ENCODE data around the gene PSD4. TPM values are rescaled to one million over a fixed set of nuclear protein-coding genes. Genes with fewer than 3 reads are reported as not detected.

The PSD4 gene
- total and polyA plus RNA-seq, 2 of the 4 experiments (the other 2 are of a cell fraction) = 0.36 to 0.70 TPM

DNA sequence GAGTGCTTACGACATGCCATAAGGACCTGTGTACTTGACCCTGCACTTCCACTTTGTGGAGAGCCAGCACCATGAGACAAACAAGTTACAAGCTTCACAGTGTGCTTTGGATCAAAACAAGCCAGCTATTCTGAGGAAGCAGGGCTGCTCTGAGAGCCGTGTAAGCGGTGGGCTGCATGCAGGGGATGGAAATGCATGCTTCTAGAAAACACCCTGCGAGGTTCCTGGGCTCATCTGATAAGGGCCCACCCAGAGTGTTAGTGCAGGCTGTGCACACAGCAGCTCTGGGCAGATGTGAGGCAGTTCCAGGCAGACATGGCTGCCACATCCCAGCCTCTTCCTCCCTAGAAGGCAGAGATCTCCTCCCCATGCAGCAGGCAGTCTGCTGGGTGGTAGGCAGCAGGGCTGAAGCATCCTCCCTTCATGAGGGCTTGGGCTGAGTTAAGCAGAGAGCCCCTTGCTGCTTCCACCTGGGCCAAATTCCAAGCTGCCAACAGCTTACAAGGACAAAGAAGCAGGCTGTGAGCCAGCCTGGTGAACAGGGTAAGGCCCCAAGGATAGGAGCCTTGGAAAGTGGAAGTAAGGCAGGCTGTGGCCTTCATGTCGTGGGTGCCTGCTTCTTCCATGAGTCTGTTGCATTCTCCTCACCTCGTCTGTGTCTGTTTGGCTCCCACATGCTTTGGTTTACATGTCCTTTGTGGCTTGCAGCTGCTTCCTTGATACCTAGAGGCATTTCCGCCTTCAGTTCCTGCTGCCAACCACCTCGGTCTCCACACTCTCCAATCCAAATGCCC lies 7.7 kb downstream of the PSD4 start:
- 19% methylated on average over 4 of the region's 8 CpGs; no CpG with 5 or more reads in 1 of the 2 experiments for WGBS, 2 experiments (ENCODE audit: extremely low coverage in 2 of 2, insufficient read length in 1 of 2)
- no peak for ATAC-seq (ENCODE audit: low read depth)
- Histone ChIP-seq H2BK5ac (ENCODE audit: low read depth, low read length, poor library complexity, severe bottlenecking) (no peak overlapping the region), H3K56ac (ENCODE audit: extremely low read depth, insufficient read depth, low read length) (no peak overlapping the region), H3K14ac (replicated peaks; ENCODE audit: low read depth, low read length) (no peak overlapping the region), H3K9ac (ENCODE audit: low read depth, low read length) (no peak overlapping the region), H3K4ac (ENCODE audit: low read depth, low read length) (no peak overlapping the region), H4K8ac (ENCODE audit: low read depth in 2 of 2, low read length in 2 of 2) (no peak overlapping the region), H3K9me3 (ENCODE audit: control insufficient read depth, insufficient read depth, low read length) (no peaks in the 10 kb centered on the region), H3K79me1 (ENCODE audit: low read depth in 1 of 2, low read length in 2 of 2) (no peaks in the 10 kb centered on the region), H3K27me3 (ENCODE audit: control insufficient read depth, insufficient read depth, low read length) (peaks cover 30% of the 10 kb centered on the region; the same call in 1 of the 2 replicates), H3K4me3 (ENCODE audit: insufficient read depth, low read depth, low read length) (no peak overlapping the region), H2AK9ac (replicated peaks; ENCODE audit: low read depth, low read length, poor library complexity) (no peak overlapping the region), H4K5ac (ENCODE audit: low read depth, low read length) (no peak overlapping the region), H4K20me1 (ENCODE audit: insufficient read depth, low read length) (no peaks in the 10 kb centered on the region), H3K9me1 (ENCODE audit: insufficient read depth, low read length) (peaks cover 3% of the 10 kb centered on the region; the same call in 1 of the 2 replicates), H2AFZ (replicated peaks; ENCODE audit: low read length, poor library complexity) (peak overlapping the region; percentile 29), H2AK5ac (ENCODE audit: low read depth, low read length) (no peak overlapping the region), H2BK120ac (ENCODE audit: low read depth, low read length) (no peak overlapping the region), H3K4me2 (ENCODE audit: low read depth, low read length) (no peak overlapping the region), H4K91ac (ENCODE audit: insufficient read depth, low read depth, low read length) (no peak overlapping the region), H2BK20ac (ENCODE audit: low read depth, low read length) (no peak overlapping the region), H3K36me3 (ENCODE audit: control insufficient read depth, insufficient read depth, low read length) (no peaks in the 10 kb centered on the region), H3K27ac (ENCODE audit: insufficient read depth, low read length) (no peak overlapping the region), H3K4me1 (ENCODE audit: control insufficient read depth, insufficient read depth, low read length) (no peaks in the 10 kb centered on the region), H2BK15ac (ENCODE audit: low read depth, low read length) (no peak overlapping the region), H3K18ac (ENCODE audit: low read depth, low read length) (no peak overlapping the region), H3K23ac (ENCODE audit: low read depth, low read length) (no peak overlapping the region; the same call in 1 of the 2 replicates)
- POLR2A ChIA-PET (ENCODE audit: unreplicated experiment) = no interaction called here
- CTCF ChIA-PET = interaction anchor here (1.3 kb wide), 1 partner anchor 9 kb away, joined by 3 read pairs; no protein-coding TSS in a partner anchor
- TF ChIP-seq RAD21 (IDR thresholded peaks at IDR 0.05; ENCODE audit: low read length) (no peak), CEBPB (IDR thresholded peaks at IDR 0.05; ENCODE audit: low read depth, low read length) (no peak), RFX5 (IDR thresholded peaks at IDR 0.05; ENCODE audit: low read depth, low read length) (no peak), FOS (IDR thresholded peaks at IDR 0.05; ENCODE audit: low read depth, low read length) (no peak), BHLHE40 (IDR thresholded peaks at IDR 0.05; ENCODE audit: low read depth, low read length) (no peak), SMC3 (IDR thresholded peaks at IDR 0.05; ENCODE audit: low read depth, low read length) (no peak), POLR2A (IDR thresholded peaks at IDR 0.05; ENCODE audit: low read depth, low read length) (no peak), CHD1 (IDR thresholded peaks at IDR 0.05; ENCODE audit: low read depth, low read length) (no peak), MAFK (IDR thresholded peaks at IDR 0.05; ENCODE audit: low read depth, low read length) (no peak)
- TF ChIP-seq, protein P1, sequence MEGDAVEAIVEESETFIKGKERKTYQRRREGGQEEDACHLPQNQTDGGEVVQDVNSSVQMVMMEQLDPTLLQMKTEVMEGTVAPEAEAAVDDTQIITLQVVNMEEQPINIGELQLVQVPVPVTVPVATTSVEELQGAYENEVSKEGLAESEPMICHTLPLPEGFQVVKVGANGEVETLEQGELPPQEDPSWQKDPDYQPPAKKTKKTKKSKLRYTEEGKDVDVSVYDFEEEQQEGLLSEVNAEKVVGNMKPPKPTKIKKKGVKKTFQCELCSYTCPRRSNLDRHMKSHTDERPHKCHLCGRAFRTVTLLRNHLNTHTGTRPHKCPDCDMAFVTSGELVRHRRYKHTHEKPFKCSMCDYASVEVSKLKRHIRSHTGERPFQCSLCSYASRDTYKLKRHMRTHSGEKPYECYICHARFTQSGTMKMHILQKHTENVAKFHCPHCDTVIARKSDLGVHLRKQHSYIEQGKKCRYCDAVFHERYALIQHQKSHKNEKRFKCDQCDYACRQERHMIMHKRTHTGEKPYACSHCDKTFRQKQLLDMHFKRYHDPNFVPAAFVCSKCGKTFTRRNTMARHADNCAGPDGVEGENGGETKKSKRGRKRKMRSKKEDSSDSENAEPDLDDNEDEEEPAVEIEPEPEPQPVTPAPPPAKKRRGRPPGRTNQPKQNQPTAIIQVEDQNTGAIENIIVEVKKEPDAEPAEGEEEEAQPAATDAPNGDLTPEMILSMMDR (conservative IDR thresholded peaks at IDR 0.05; ENCODE audit: low read depth, low read length) = no peak
- TF ChIP-seq, protein P2, sequence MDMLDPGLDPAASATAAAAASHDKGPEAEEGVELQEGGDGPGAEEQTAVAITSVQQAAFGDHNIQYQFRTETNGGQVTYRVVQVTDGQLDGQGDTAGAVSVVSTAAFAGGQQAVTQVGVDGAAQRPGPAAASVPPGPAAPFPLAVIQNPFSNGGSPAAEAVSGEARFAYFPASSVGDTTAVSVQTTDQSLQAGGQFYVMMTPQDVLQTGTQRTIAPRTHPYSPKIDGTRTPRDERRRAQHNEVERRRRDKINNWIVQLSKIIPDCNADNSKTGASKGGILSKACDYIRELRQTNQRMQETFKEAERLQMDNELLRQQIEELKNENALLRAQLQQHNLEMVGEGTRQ (IDR thresholded peaks at IDR 0.05; ENCODE audit: low read depth, low read length) = no peak
- TF ChIP-seq, protein P3, sequence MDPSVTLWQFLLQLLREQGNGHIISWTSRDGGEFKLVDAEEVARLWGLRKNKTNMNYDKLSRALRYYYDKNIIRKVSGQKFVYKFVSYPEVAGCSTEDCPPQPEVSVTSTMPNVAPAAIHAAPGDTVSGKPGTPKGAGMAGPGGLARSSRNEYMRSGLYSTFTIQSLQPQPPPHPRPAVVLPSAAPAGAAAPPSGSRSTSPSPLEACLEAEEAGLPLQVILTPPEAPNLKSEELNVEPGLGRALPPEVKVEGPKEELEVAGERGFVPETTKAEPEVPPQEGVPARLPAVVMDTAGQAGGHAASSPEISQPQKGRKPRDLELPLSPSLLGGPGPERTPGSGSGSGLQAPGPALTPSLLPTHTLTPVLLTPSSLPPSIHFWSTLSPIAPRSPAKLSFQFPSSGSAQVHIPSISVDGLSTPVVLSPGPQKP (IDR thresholded peaks at IDR 0.05; ENCODE audit: borderline replicate concordance, low read depth, low read length) = no peak
- DNase-seq = no peak
- in situ Hi-C loops (cut with MboI; ENCODE audit: low sequenced_read_pairs) = no loop called here
- dilution Hi-C loops (cut with HindIII; ENCODE audit: low sequenced_read_pairs, unreplicated experiment) = no loop called here
- BruUV-seq (replicated peaks) = no TSS peak
- intact Hi-C loops (cut with micrococcal nuclease) = no loop called here
